IMR-90 (cell line): ENCODE measurements around the gene SLC19A2.

Source experiments
- BHLHE40 ChIP-seq: fragments of 150-350 bp; IDR thresholded peaks from 2 replicates; pipeline ENCODE4 v1.6.1; 2016; ENCODE audit warnings: mild to moderate bottlenecking, low read depth, low read length
- CEBPB ChIP-seq: IDR thresholded peaks from 2 replicates; pipeline ENCODE4 v1.6.1; 2012; ENCODE audit warnings: low read depth, low read length, improper control_type of control experiment
- CHD1 ChIP-seq: IDR thresholded peaks from 2 replicates; pipeline ENCODE4 v1.6.1; 2012; ENCODE audit warnings: low read depth, low read length, improper control_type of control experiment
- CTCF ChIP-seq: conservative IDR thresholded peaks from 2 replicates; pipeline ENCODE4 v1.5.1; 2012; ENCODE audit warnings: mild to moderate bottlenecking, low read depth, low read length, improper control_type of control experiment
- FOS ChIP-seq: fragments of 150-350 bp; IDR thresholded peaks from 2 replicates; pipeline ENCODE4 v1.6.1; 2016; ENCODE audit warnings: low read depth, low read length
- MAFK ChIP-seq: IDR thresholded peaks from 2 replicates; pipeline ENCODE4 v1.6.1; 2012; ENCODE audit warnings: low read depth, low read length, improper control_type of control experiment
- MAZ ChIP-seq: IDR thresholded peaks from 2 replicates; pipeline ENCODE4 v1.6.1; 2012; ENCODE audit warnings: low read depth, mild to moderate bottlenecking, low read length, improper control_type of control experiment, moderate library complexity, borderline replicate concordance
- MXI1 ChIP-seq: IDR thresholded peaks from 2 replicates; pipeline ENCODE4 v1.6.1; 2012; ENCODE audit warnings: low read depth, mild to moderate bottlenecking, low read length, moderate library complexity, borderline replicate concordance
- POLR2A ChIP-seq: IDR thresholded peaks from 2 replicates; pipeline ENCODE4 v1.6.1; 2012; ENCODE audit warnings: mild to moderate bottlenecking, low read depth, low read length
- RAD21 ChIP-seq: IDR thresholded peaks from 2 replicates; pipeline ENCODE4 v1.6.1; 2012; ENCODE audit warnings: low read length, improper control_type of control experiment
- RCOR1 ChIP-seq: IDR thresholded peaks from 2 replicates; pipeline ENCODE4 v1.6.1; 2012; ENCODE audit warnings: mild to moderate bottlenecking, low read length, improper control_type of control experiment; ENCODE audit not compliant: insufficient replicate concordance
- RFX5 ChIP-seq: IDR thresholded peaks from 2 replicates; pipeline ENCODE4 v1.8.0; 2012; ENCODE audit warnings: low read depth, mild to moderate bottlenecking, low read length, moderate library complexity
- SMC3 ChIP-seq: fragments of 150-350 bp; IDR thresholded peaks from 2 replicates; pipeline ENCODE4 v1.6.1; 2016; ENCODE audit warnings: low read depth, mild to moderate bottlenecking, antibody characterized with exemption, low read length, moderate library complexity
- USF2 ChIP-seq: fragments of 150-350 bp; IDR thresholded peaks from 2 replicates; pipeline ENCODE4 v1.6.1; 2017; ENCODE audit warnings: mild to moderate bottlenecking, antibody characterized with exemption, low read length, low read depth

- no peak for TF ChIP-seq MAZ
- no peak for TF ChIP-seq CTCF
- no peak for TF ChIP-seq BHLHE40
- no peak for TF ChIP-seq USF2
- TF ChIP-seq POLR2A: no peak
- no peak for TF ChIP-seq RFX5
- no peak for TF ChIP-seq RAD21
- TF ChIP-seq RCOR1: no peak
- no peak for TF ChIP-seq SMC3
- no peak for TF ChIP-seq CEBPB
- no peak for TF ChIP-seq CHD1
- TF ChIP-seq MAFK: no peak
- TF ChIP-seq FOS: no peak
- TF ChIP-seq MXI1: no peak
These were observed 10.2 kb upstream of the SLC19A2 start for GRCh38 chr1:169495916-169496315.
